Coronary artery (tissue), 2 donors: ENCODE results near the gene NFATC2IP.
"Not testable (repeated sequence)": the region's sequence is repeated elsewhere in the genome, so short reads cannot be mapped to it uniquely, and the experiment has no call there.

Experiments
- DNase-seq: peaks from one replicate; pipeline ENCODE4 v3.0.0-alpha.2; 2017; ENCODE audit warnings: low spot score
- H3K27ac ChIP-seq, 2 donors: fragments of 200-600 bp; sonication (generic); one replicate each; pipeline ENCODE4 v1.5.1; 2016 to 2019
- H3K4me3 ChIP-seq: fragments of 200-600 bp; sonication (generic); 2 replicates; pipeline ENCODE4 v1.5.1; 2016; ENCODE audit warnings: mild to moderate bottlenecking, moderate library complexity
- CTCF ChIP-seq: fragments of 200-600 bp; sonication (generic); IDR thresholded peaks from one replicate; pipeline ENCODE4 v1.5.1; 2019; ENCODE audit warnings: antibody characterized with exemption

Gene NFATC2IP

GRCh38 chr16:28933171-28933570, 17.6 kb upstream of the NFATC2IP start:
- H3K27ac ChIP-seq, result no peak overlapping the region
- TF ChIP-seq CTCF, result no peak
- DNase-seq, result no peak
- H3K4me3 ChIP-seq, result no peak overlapping the region

- DNase-seq, result no peak
- H3K27ac ChIP-seq, result no peak overlapping the region
- no peak overlapping the region for H3K4me3 ChIP-seq
- TF ChIP-seq CTCF, result no peak
Measured at GRCh38 chr16:28935346-28935745, 15.4 kb upstream of the NFATC2IP start.

- Histone ChIP-seq H3K4me3 (peak overlapping the region; percentile 42), H3K27ac (no peak overlapping the region)
- DNase-seq, result peak; percentile 78
- TF ChIP-seq CTCF, result no peak
Measured at GRCh38 chr16:28935924-28936783, 14.6 kb upstream of the NFATC2IP start.

GRCh38 chr16:28936784-28937155, 14.0 kb upstream of the NFATC2IP start:
- no peak for TF ChIP-seq CTCF
- Histone ChIP-seq H3K27ac (no peak overlapping the region), H3K4me3 (peak overlapping the region; percentile 42)
- DNase-seq, result no peak

GRCh38 chr16:28937222-28937876, 13.4 kb upstream of the NFATC2IP start:
- DNase-seq, result no peak
- H3K27ac ChIP-seq, result no peak overlapping the region
- no peak overlapping the region for H3K4me3 ChIP-seq
- no peak for TF ChIP-seq CTCF

- H3K27ac ChIP-seq, result no peak overlapping the region
- no peak overlapping the region for H3K4me3 ChIP-seq
- TF ChIP-seq CTCF, result no peak
- no peak for DNase-seq
Measured at GRCh38 chr16:28938721-28939120, 12.0 kb upstream of the NFATC2IP start.

GRCh38 chr16:28939825-28940224, 10.9 kb upstream of the NFATC2IP start:
- H3K4me3 ChIP-seq, DNase-seq, H3K27ac ChIP-seq: not testable (repeated sequence)
